GM12878 (cell line): ENCODE data around the gene ADPGK. TPM values are rescaled to one million over a fixed set of nuclear protein-coding genes. Genes with fewer than 3 reads are reported as not detected.

Experiments
- ATAC-seq: fragments of 200-7000 bp; cut with Tn5 transposase; 3 replicates; pipeline ENCODE4 v1.9.1; 2020; ENCODE audit warnings: mild to moderate bottlenecking, moderate library complexity
- Bru-seq: library from RNA; stranded (reverse); fragments of 400-500 nt; gene quantifications from one replicate; lab custom pipeline; 2021; lab: Mats Ljungman, UMichigan
- BruChase-seq, 2 experiments: library from RNA; stranded (reverse); fragments of 400-500 nt; gene quantifications; one replicate each; lab custom pipeline; 2021; lab: Mats Ljungman, UMichigan
- BruUV-seq: library from RNA; stranded (reverse); fragments of 400-500 nt; replicated peaks from 2 replicates; lab custom pipeline; 2021; lab: Mats Ljungman, UMichigan
- CTCF ChIA-PET: fragments of 300-600 bp; sonication (Branson Sonifier 250); formaldehyde crosslinking; extraction: SDS; loops from one replicate; lab custom pipeline; 2021; ENCODE audit warnings: inconsistent platforms; lab: Yijun Ruan, JAX
- POLR2A ChIA-PET: fragments of 350-600 bp; formaldehyde crosslinking; extraction: SDS; loops from one replicate; lab custom pipeline; 2021; ENCODE audit warnings: inconsistent platforms; lab: Charles Lee
- RAD21 ChIA-PET: fragments of 300-600 bp; sonication (Branson Sonifier 250); formaldehyde crosslinking; loops from one replicate; lab custom pipeline; 2023; ENCODE audit warnings: antibody characterized with exemption; ENCODE audit not compliant: unreplicated experiment; lab: Charles Lee
- SMC1A ChIA-PET: fragments of 300-600 bp; sonication (Branson Sonifier 250); formaldehyde crosslinking; loops from one replicate; lab custom pipeline; 2023; ENCODE audit not compliant: unreplicated experiment, uncharacterized antibody; lab: Charles Lee
- DNase-seq: peaks from one replicate; pipeline ENCODE4 v3.0.0-alpha.2; 2011; ENCODE audit warnings: low read depth, low spot score
- FAIRE-seq: peaks from 3 replicates; lab custom pipeline; 2011; peaks lifted over from hg19 to GRCh38; lab: Jason Lieb, UNC
- H2AFZ ChIP-seq: 2 replicates; pipeline ENCODE4 v1.6.0; 2011; ENCODE audit warnings: low read depth, low read length, control low read depth; ENCODE audit not compliant: control insufficient read depth
- H3K27ac ChIP-seq: 2 replicates; pipeline ENCODE4 v1.5.1; 2011; ENCODE audit warnings: control low read depth; ENCODE audit not compliant: control insufficient read depth, insufficient read depth
- H3K27me3 ChIP-seq, 2 experiments: replicated peaks in 1 of 2; 2 replicates each; pipeline versions ENCODE4 v1.6.0 to v1.6.1; 2011; ENCODE audit warnings: low read length in 1 of 2; ENCODE audit not compliant: control insufficient read depth in 2 of 2, insufficient read depth in 2 of 2
- H3K36me3 ChIP-seq, 2 experiments: 2 replicates each; pipeline ENCODE4 v1.5.1; 2011; ENCODE audit warnings: low read length in 1 of 2; ENCODE audit not compliant: control insufficient read depth in 2 of 2, insufficient read depth in 2 of 2
- H3K4me1 ChIP-seq: 2 replicates; pipeline ENCODE4 v1.6.1; 2011; ENCODE audit warnings: mild to moderate bottlenecking, low read length, moderate library complexity, mixed read lengths; ENCODE audit not compliant: control insufficient read depth, insufficient read depth
- H3K4me2 ChIP-seq: 2 replicates; pipeline ENCODE4 v1.6.0; 2011; ENCODE audit warnings: control low read depth; ENCODE audit not compliant: control insufficient read depth, insufficient read depth
- H3K4me3 ChIP-seq: fragments of 200-600 bp; sonication (generic); 2 replicates; pipeline ENCODE4 v1.5.1; 2016
- H3K79me2 ChIP-seq: 2 replicates; pipeline ENCODE4 v1.6.0; 2011; ENCODE audit warnings: low read length; ENCODE audit not compliant: control insufficient read depth, insufficient read depth
- H3K9ac ChIP-seq: 2 replicates; pipeline ENCODE4 v1.8.0; 2011; ENCODE audit warnings: low read length, control low read depth, mixed read lengths; ENCODE audit not compliant: control insufficient read depth, insufficient read depth
- H3K9me3 ChIP-seq: replicated peaks from 3 replicates; pipeline ENCODE4 v1.5.1; 2011; ENCODE audit warnings: mild to moderate bottlenecking, low read length; ENCODE audit not compliant: control insufficient read depth, insufficient read depth
- H4K20me1 ChIP-seq: 2 replicates; pipeline ENCODE4 v1.6.0; 2011; ENCODE audit not compliant: control insufficient read depth, insufficient read depth
- BACH1 ChIP-seq: fragments of 450-650 bp; IDR thresholded peaks from 2 replicates; pipeline ENCODE4 v1.6.1; 2017; ENCODE audit warnings: mild to moderate bottlenecking, borderline replicate concordance
- BCL3 ChIP-seq: IDR thresholded peaks from 2 replicates; pipeline ENCODE4 v1.6.1; 2011; ENCODE audit warnings: borderline replicate concordance, low read depth, mild to moderate bottlenecking, moderate library complexity, low read length; ENCODE audit not compliant: insufficient read depth, poor library complexity, severe bottlenecking
- BHLHE40 ChIP-seq, 2 experiments: fragments of 450-650 bp in 1 of 2; IDR thresholded peaks; 2 replicates each; pipeline ENCODE4 v1.6.1; 2011 to 2017; ENCODE audit warnings: low read depth in 2 of 2, borderline replicate concordance in 1 of 2, improper control_type of control experiment in 1 of 2, low read length in 1 of 2, mild to moderate bottlenecking in 1 of 2
- FOXM1 ChIP-seq: IDR thresholded peaks from 2 replicates; pipeline ENCODE4 v1.6.1; 2012; ENCODE audit warnings: low read depth, mild to moderate bottlenecking, inconsistent platforms, low read length, moderate library complexity
- MTA2 ChIP-seq: fragments of 450-650 bp; IDR thresholded peaks from 2 replicates; pipeline ENCODE4 v1.6.1; 2016; ENCODE audit warnings: low read depth, mild to moderate bottlenecking, moderate library complexity
- NR2C1 ChIP-seq: fragments of 450-650 bp; IDR thresholded peaks from 2 replicates; pipeline ENCODE4 v1.6.1; 2017; ENCODE audit warnings: antibody characterized with exemption, mild to moderate bottlenecking, moderate library complexity
- NR2C2 ChIP-seq: IDR thresholded peaks from 2 replicates; pipeline ENCODE4 v1.6.1; 2011; ENCODE audit warnings: borderline replicate concordance, low read depth; ENCODE audit not compliant: control insufficient read depth, insufficient read length
- POLR2A ChIP-seq: IDR thresholded peaks from 2 replicates; pipeline ENCODE4 v1.6.1; 2011; ENCODE audit warnings: low read depth, mild to moderate bottlenecking, low read length
- RCOR1 ChIP-seq: conservative IDR thresholded peaks from 2 replicates; pipeline ENCODE4 v1.6.1; 2012; ENCODE audit warnings: low read depth, low read length, improper control_type of control experiment
- WRNIP1 ChIP-seq: IDR thresholded peaks from 2 replicates; pipeline ENCODE4 v1.6.1; 2011; ENCODE audit warnings: low read depth, low read length, improper control_type of control experiment, borderline replicate concordance
- YBX1 ChIP-seq: fragments of 450-650 bp; IDR thresholded peaks from 2 replicates; pipeline ENCODE4 v1.6.1; 2016; ENCODE audit warnings: antibody characterized with exemption
- ZNF622 ChIP-seq: fragments of 450-650 bp; IDR thresholded peaks from 2 replicates; pipeline ENCODE4 v1.6.1; 2017; ENCODE audit warnings: mild to moderate bottlenecking, inconsistent platforms
- WGBS: methylation state at CpG from one replicate; pipeline ENCODE4 v1.1.6; 2016; ENCODE audit warnings: low lambda C conversion rate; ENCODE audit not compliant: insufficient replicate concordance, insufficient coverage; ENCODE audit errors: missing lambda C conversion rate; 5-methylcytosine and 5-hydroxymethylcytosine counted together
- in situ Hi-C: fragments of 300-500 bp; cut with MboI; formaldehyde crosslinking; loops from 9 replicates; pipeline ENCODE4 v1.14.3; 2018; ENCODE audit warnings: mixed read lengths
- intact Hi-C: fragments of 100-400 bp; cut with micrococcal nuclease; formaldehyde crosslinking; loops from one replicate; pipeline ENCODE4 v1.14.2; 2022; ENCODE audit not compliant: unreplicated experiment
- long read RNA-seq, 2 experiments: library from polyadenylated mRNA; unstranded; transcript quantifications; one replicate each; pipeline ENCODE4 v2.0.0, GENCODE V29; 2019 to 2020
- polyA minus RNA-seq, 3 experiments: library from RNA; depleted of rRNA, polyadenylated mRNA; stranded (reverse); fragments of >200 nt; gene quantifications; 2 replicates each; pipeline ENCODE4 v1.2.3, GENCODE V29; 2011
- polyA plus RNA-seq, 11 experiments: library from polyadenylated mRNA; depleted of rRNA in 4 of 11; unstranded in 6 of 11; stranded (reverse) in 5 of 11; fragments of >200 nt; fragmentation: Nextera tagmentation in 4 of 11; fragmentation: Illumina TruSeq in 1 of 11; extraction: Ambion mirVana in 4 of 11; extraction: Trizol in 1 of 11; gene quantifications; 1 replicate in 1 of 11; 2 replicates in 10 of 11; pipeline versions ENCODE4 v1.2.1 to v1.2.3, GENCODE V29; 2011 to 2016; ENCODE audit warnings: inconsistent platforms in 2 of 11, missing spikeins in 2 of 11, low read depth in 1 of 11
- total RNA-seq, 4 experiments: library from RNA; depleted of rRNA in 3 of 4; stranded (reverse); fragments of >200 nt in 3 of 4; fragmentation: Illumina TruSeq in 1 of 4; extraction: Trizol in 1 of 4; gene quantifications; 2 replicates each; pipeline versions ENCODE4 v1.2.1 to v1.2.3, GENCODE V29; 2013 to 2021
- TF ChIP-seq, protein P1 (sequence below): IDR thresholded peaks from 2 replicates; pipeline ENCODE4 v1.6.1; 2012; ENCODE audit warnings: low read depth, low read length, improper control_type of control experiment

ADPGK gene
- 374 and 402 TPM in 2 replicates for total RNA-seq (2013; cell fraction: nucleolus; rRNA removed)
- total RNA-seq (2014; rRNA removed): 66.0 and 78.9 TPM in 2 replicates
- 56.2 and 60.2 TPM in 2 replicates for total RNA-seq (2014; rRNA removed; fragmentation: Illumina TruSeq; extraction: Trizol)
- 50.3 and 53.2 TPM in 2 replicates for total RNA-seq (2021)
- polyA plus RNA-seq (2011; ENCODE audit: low read depth): 42.9 TPM
- 146 and 165 TPM in 2 replicates for polyA plus RNA-seq (2011; rRNA removed)
- 74.2 and 83.1 TPM in 2 replicates for polyA plus RNA-seq (2011; cell fraction: cytosol; rRNA removed)
- 171 and 176 TPM in 2 replicates for polyA plus RNA-seq (2011; cell fraction: nucleus; rRNA removed)
- polyA plus RNA-seq (2012): 47.5 and 54.3 TPM in 2 replicates
- 66.6 and 66.7 TPM in 2 replicates for polyA plus RNA-seq (2014; fragmentation: Illumina TruSeq; extraction: Trizol)
- polyA plus RNA-seq (2014; fragmentation: Nextera tagmentation; extraction: Ambion mirVana): 10 to 100 TPM; 13.8 to 18.1 TPM
- polyA plus RNA-seq (2014; rRNA removed): 65.5 and 78.8 TPM in 2 replicates
- 10 to 100 TPM; 51.5 to 53.1 TPM for polyA plus RNA-seq (2016; fragmentation: Nextera tagmentation; extraction: Ambion mirVana)
- 76.5 and 81.0 TPM in 2 replicates for polyA minus RNA-seq (2011; rRNA and poly(A)+ RNA removed)
- 24.2 and 31.1 TPM in 2 replicates for polyA minus RNA-seq (2011; cell fraction: cytosol; rRNA and poly(A)+ RNA removed)
- 80.6 and 96.3 TPM in 2 replicates for polyA minus RNA-seq (2011; cell fraction: nucleus; rRNA and poly(A)+ RNA removed)
- Bru-seq, nascent RNA: percentile 95 among the genes with signal in this experiment
- percentile 91 among the genes with signal in this experiment for BruChase-seq, experiment 1, labeled RNA remaining after a 6-hour chase
- percentile 94 among the genes with signal in this experiment for BruChase-seq, experiment 2, labeled RNA remaining after a 2-hour chase
- long read RNA-seq, experiment 1, transcript ADPGK-201 (7 exons, 2,557 nt): major isoform, 6 of 49 reads
- long read RNA-seq, experiment 1, partial matches to known transcripts: 2 of 49 reads
- long read RNA-seq, experiment 1, other reads (novel, unspliced or antisense): 40 of 49 reads
- long read RNA-seq, experiment 2, transcript ADPGK-201 (7 exons, 2,557 nt): major isoform, 20 of 185 reads
- long read RNA-seq, experiment 2, partial matches to known transcripts: 18 of 185 reads
- long read RNA-seq, experiment 2, other reads (novel, unspliced or antisense): 145 of 185 reads

DNA sequence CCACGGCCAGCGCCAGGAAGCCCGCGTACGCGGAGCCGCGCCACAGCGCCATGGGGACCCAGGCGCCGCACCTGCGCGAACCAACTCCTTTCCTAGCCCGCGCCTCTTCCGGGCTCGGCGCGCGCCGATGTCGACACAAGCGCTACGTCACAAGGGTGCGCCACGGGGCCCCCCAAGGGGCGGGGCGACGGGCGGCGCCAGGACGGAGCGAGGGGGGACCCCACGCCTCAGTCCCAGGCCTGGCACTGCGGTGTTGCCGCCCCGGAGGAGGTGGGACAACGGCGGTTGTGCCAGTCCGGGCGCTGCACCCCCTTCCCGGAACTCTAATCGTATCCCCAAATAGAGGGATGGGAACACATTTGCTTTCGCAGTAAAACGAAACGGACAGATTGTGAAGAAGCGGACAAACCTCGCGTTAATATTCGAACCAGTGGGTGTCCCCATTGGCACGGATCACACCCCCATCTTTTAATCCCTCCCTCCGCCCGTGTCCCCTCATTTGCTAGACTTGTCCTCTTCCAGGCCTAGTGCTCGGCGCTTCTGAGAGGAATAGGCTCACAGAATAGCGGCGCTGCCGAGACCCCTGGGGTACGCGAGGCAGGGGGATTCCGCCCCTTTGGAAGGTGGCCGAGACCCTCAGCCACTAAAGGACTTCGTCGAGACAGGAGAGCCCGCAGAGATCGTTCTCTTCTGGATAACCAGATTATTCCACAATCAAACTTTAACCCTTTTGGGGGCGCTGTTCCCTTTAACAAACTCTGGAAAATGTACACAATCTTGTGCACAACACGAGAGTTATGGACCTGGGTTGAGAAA is at the start of gene ADPGK:
Gene ADPGK, minus strand, starts transcription at position 119 of the 816 bp plus-strand sequence. Its CDS starts 67 bp downstream, at position 52.
- in situ Hi-C loops (loop anchor here (10.0 kb wide), 1 partner anchor 851 kb away; the partner anchor contains the start of gene NPTN), intact Hi-C loops (loop anchor here (2.0 to 10.0 kb wide), 3 partner anchors 42 to 461 kb away; partner anchors contain the start of genes BBS4 and HIGD2B)
- peak within 1 kb of the TSS; percentile 85 for H2AFZ ChIP-seq
- POLR2A ChIA-PET: no interaction called here
- H3K27me3 ChIP-seq: no peaks in the 10 kb centered on the region
- H3K4me1 ChIP-seq: peaks cover 31% of the 10 kb centered on the region
- H3K9ac ChIP-seq: peak within 1 kb of the TSS; percentile 97
- peak within 1 kb of the TSS; percentile 93 for H3K27ac ChIP-seq
- H3K36me3 ChIP-seq: 0 out of 4 replicates have a peak, but pooled peaks cover 0 to 3% of the 10 kb centered on the region in 2 experiments
- peak; percentile 86 for ATAC-seq
- peak; percentile 89 for FAIRE-seq
- SMC1A ChIA-PET: interaction anchor here (0.9 to 3.2 kb wide), 2 partner anchors 62 to 457 kb away, joined by 3 to 14 read pairs; no protein-coding TSS in a partner anchor
- peaks cover 3% of the 10 kb centered on the region; the same call in 1 of the 2 replicates for H4K20me1 ChIP-seq
- RAD21 ChIA-PET: interaction anchor here (1.1 to 2.1 kb wide), 4 partner anchors 9 to 62 kb away, joined by 3 to 8 read pairs (median 4); no protein-coding TSS in a partner anchor
- H3K4me3 ChIP-seq: peak within 1 kb of the TSS; percentile 94
- BruUV-seq: no TSS peak
- DNase-seq: peak; percentile 70
- WGBS: 1% methylated on average over 66 of the region's 68 CpGs
- H3K9me3 ChIP-seq: no peaks in the 10 kb centered on the region
- CTCF ChIA-PET: interaction anchor here (0.7 to 4.8 kb wide), 11 partner anchors 9 to 298 kb away, joined by 3 to 34 read pairs (median 3); no protein-coding TSS in a partner anchor
- peaks cover 46% of the 10 kb centered on the region for H3K79me2 ChIP-seq
- peak within 1 kb of the TSS; percentile 94 for H3K4me2 ChIP-seq
- TF ChIP-seq NR2C1 (peak; percentile 59), YBX1 (no peak), BACH1 (0 out of 2 replicates have a peak, but pooled peaks have one; percentile 38), FOXM1 (no peak), POLR2A (peak; percentile 98), RCOR1 (no peak), NR2C2 (no peak), ZNF622 (no peak), WRNIP1 (no peak), BCL3 (no peak), MTA2 (peak; percentile 44), BHLHE40 (IDR thresholded peaks at IDR 0.05; ENCODE audit: borderline replicate concordance in 1 of 2, low read depth in 2 of 2, low read length in 1 of 2) (peak; percentile 57 to 71; a peak in 3 of 4 replicates)
- TF ChIP-seq, protein P1, sequence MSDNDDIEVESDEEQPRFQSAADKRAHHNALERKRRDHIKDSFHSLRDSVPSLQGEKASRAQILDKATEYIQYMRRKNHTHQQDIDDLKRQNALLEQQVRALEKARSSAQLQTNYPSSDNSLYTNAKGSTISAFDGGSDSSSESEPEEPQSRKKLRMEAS: peak; percentile 83
